SK-N-SH (cell line): Measurements from ENCODE around the gene ZNF827. TPM values are rescaled to one million over a fixed set of nuclear protein-coding genes. Genes with fewer than 3 reads are reported as not detected.

Source experiments
- CTCF ChIA-PET: fragments of 300-600, 350-600 bp; formaldehyde crosslinking; extraction: SDS; loops from one replicate; lab custom pipeline; 2021; lab: Yijun Ruan, JAX
- POLR2A ChIA-PET: fragments of 350-600 bp; sonication (Branson Sonifier 250); formaldehyde crosslinking; extraction: SDS; loops from one replicate; lab custom pipeline; 2020; ENCODE audit warnings: antibody characterized with exemption, inconsistent platforms; lab: Yijun Ruan, JAX
- DNase-seq: peaks from one replicate; pipeline ENCODE4 v3.0.0; 2012
- H2AFZ ChIP-seq: fragments of 200-600 bp; sonication (generic); 2 replicates; pipeline ENCODE4 v1.8.1; 2016; ENCODE audit warnings: antibody characterized with exemption, mild to moderate bottlenecking, low read depth
- H3F3A ChIP-seq: fragments of 200-600 bp; sonication (generic); replicated peaks from 2 replicates; pipeline ENCODE3; 2016; ENCODE audit warnings: antibody characterized with exemption, mild to moderate bottlenecking; ENCODE audit not compliant: insufficient read depth
- H3K27ac ChIP-seq, 2 experiments: fragments of 200-500 bp in 1 of 2; fragments of 200-600 bp in 1 of 2; sonication (Bioruptor generic) in 1 of 2; sonication (generic), shearing (Covaris generic) in 1 of 2; 2 replicates each; pipeline versions ENCODE4 v1.5.1 to v1.6.1; 2014 to 2016; ENCODE audit warnings: low read depth in 2 of 2, inconsistent platforms in 1 of 2, low read length in 1 of 2, mild to moderate bottlenecking in 1 of 2, mixed read lengths in 1 of 2
- H3K27me3 ChIP-seq: fragments of 200-600 bp; sonication (generic), shearing (Covaris generic); 2 replicates; pipeline ENCODE4 v1.6.1; 2016; ENCODE audit warnings: mixed run types; ENCODE audit not compliant: insufficient read depth
- H3K36me3 ChIP-seq, 2 experiments: fragments of 200-500 bp in 1 of 2; fragments of 200-600 bp in 1 of 2; sonication (Bioruptor generic) in 1 of 2; sonication (generic) in 1 of 2; replicated peaks in 1 of 2; 2 replicates each; pipeline versions ENCODE3 to v1.5.1; 2014 to 2016; ENCODE audit warnings: low read length in 1 of 2, mild to moderate bottlenecking in 1 of 2; ENCODE audit not compliant: insufficient read depth in 2 of 2, control insufficient read depth in 1 of 2
- H3K4me1 ChIP-seq, 2 experiments: fragments of 200-500 bp in 1 of 2; fragments of 200-600 bp in 1 of 2; sonication (Bioruptor generic) in 1 of 2; sonication (generic), shearing (Covaris generic) in 1 of 2; 2 replicates each; pipeline versions ENCODE4 v1.5.1 to v1.6.1; 2014 to 2016; ENCODE audit warnings: low read depth in 1 of 2, low read length in 1 of 2, mixed run types in 1 of 2; ENCODE audit not compliant: insufficient read depth in 2 of 2, control insufficient read depth in 1 of 2
- H3K4me2 ChIP-seq: fragments of 200-600 bp; sonication (generic), shearing (Covaris generic); 2 replicates; pipeline ENCODE4 v1.6.1; 2017; ENCODE audit warnings: mixed run types
- H3K4me3 ChIP-seq, 2 experiments: fragments of 200-500 bp in 1 of 2; fragments of 200-600 bp in 1 of 2; sonication (Bioruptor generic) in 1 of 2; sonication (generic), shearing (Covaris generic) in 1 of 2; 2 replicates each; pipeline versions ENCODE4 v1.5.1 to v1.8.1; 2014 to 2016; ENCODE audit warnings: low read depth in 2 of 2, inconsistent platforms in 1 of 2, low read length in 1 of 2, mild to moderate bottlenecking in 1 of 2, mixed read lengths in 1 of 2, moderate library complexity in 1 of 2
- H3K79me2 ChIP-seq: fragments of 200-600 bp; sonication (generic); 2 replicates; pipeline ENCODE4 v1.8.1; 2017; ENCODE audit warnings: mild to moderate bottlenecking; ENCODE audit not compliant: insufficient read depth
- H3K9ac ChIP-seq: fragments of 200-600 bp; sonication (generic); 2 replicates; pipeline ENCODE4 v1.6.1; 2017; ENCODE audit warnings: mixed run types
- H3K9me2 ChIP-seq: fragments of 200-600 bp; sonication (generic); 2 replicates; pipeline ENCODE4 v1.6.1; 2017; ENCODE audit warnings: mixed run types
- H3K9me3 ChIP-seq: fragments of 200-600 bp; sonication (generic); 2 replicates; pipeline ENCODE4 v1.6.1; 2017; ENCODE audit warnings: mixed run types, mild to moderate bottlenecking, moderate library complexity
- H4K20me1 ChIP-seq: fragments of 200-600 bp; sonication (generic); 2 replicates; pipeline ENCODE4 v1.6.1; 2017; ENCODE audit warnings: mild to moderate bottlenecking, mixed run types; ENCODE audit not compliant: insufficient read depth
- CHD2 ChIP-seq: fragments of 150-350 bp; IDR thresholded peaks from 2 replicates; pipeline ENCODE4 v1.6.1; 2018; ENCODE audit warnings: low read length; ENCODE audit not compliant: partially characterized antibody
- EP300 ChIP-seq, 2 experiments: IDR thresholded peaks; 2 replicates each; pipeline versions ENCODE4 v1.4.0 to v1.6.1; 2012; ENCODE audit warnings: borderline replicate concordance in 1 of 2, low read depth in 1 of 2, low read length in 1 of 2
- EZH2phosphoT487 ChIP-seq: fragments of 200-600 bp; sonication (generic); IDR thresholded peaks from 2 replicates; pipeline ENCODE4 v1.6.1; 2017; ENCODE audit warnings: low read depth, mixed run types, mild to moderate bottlenecking, antibody characterized with exemption, moderate library complexity, borderline replicate concordance
- GABPA ChIP-seq: IDR thresholded peaks from 2 replicates; pipeline ENCODE4 v1.4.0; 2012; ENCODE audit warnings: low read depth, mild to moderate bottlenecking
- GATA2 ChIP-seq: sonication (generic); formaldehyde crosslinking; IDR thresholded peaks from 2 replicates; pipeline ENCODE4 v1.5.0; 2020; ENCODE audit warnings: mild to moderate bottlenecking, missing genetic modification reagents
- MEF2A ChIP-seq: IDR thresholded peaks from 2 replicates; pipeline ENCODE4 v1.4.0; 2012; ENCODE audit warnings: low read depth, borderline replicate concordance
- RAD21 ChIP-seq: IDR thresholded peaks from 2 replicates; pipeline ENCODE4 v1.6.1; 2012; ENCODE audit warnings: mild to moderate bottlenecking, low read length
- RFX5 ChIP-seq: IDR thresholded peaks from 2 replicates; pipeline ENCODE4 v1.6.1; 2012; ENCODE audit warnings: mild to moderate bottlenecking, improper control_type of control experiment, low read length
- RXRA ChIP-seq: IDR thresholded peaks from 2 replicates; pipeline ENCODE4 v1.4.0; 2012; ENCODE audit warnings: low read depth, mild to moderate bottlenecking, borderline replicate concordance
- SMC3 ChIP-seq: IDR thresholded peaks from 2 replicates; pipeline ENCODE4 v1.6.1; 2012; ENCODE audit warnings: low read depth, low read length, improper control_type of control experiment
- WGBS: methylation state at CpG from one replicate; pipeline ENCODE4 v1.1.6; 2017; ENCODE audit warnings: low lambda C conversion rate; 5-methylcytosine and 5-hydroxymethylcytosine counted together
- polyA plus RNA-seq, 3 experiments: library from polyadenylated mRNA; depleted of rRNA; stranded (reverse); fragments of >200 nt; gene quantifications; 2 replicates each; pipeline ENCODE4 v1.2.3, GENCODE V29; 2012
- TF ChIP-seq, protein P1 (sequence below): fragments of 200-600 bp; sonication (generic); IDR thresholded peaks from 2 replicates; pipeline ENCODE4 v1.6.1; 2017; ENCODE audit warnings: antibody characterized with exemption, mild to moderate bottlenecking, moderate library complexity
- TF ChIP-seq, protein P2 (sequence below): IDR thresholded peaks from 2 replicates; pipeline ENCODE4 v1.4.0; 2012; ENCODE audit warnings: low read depth, borderline replicate concordance

The ZNF827 gene
- polyA plus RNA-seq, 1 of the 3 experiments (the other 2 are of a cell fraction) = 23.2 TPM

DNA sequence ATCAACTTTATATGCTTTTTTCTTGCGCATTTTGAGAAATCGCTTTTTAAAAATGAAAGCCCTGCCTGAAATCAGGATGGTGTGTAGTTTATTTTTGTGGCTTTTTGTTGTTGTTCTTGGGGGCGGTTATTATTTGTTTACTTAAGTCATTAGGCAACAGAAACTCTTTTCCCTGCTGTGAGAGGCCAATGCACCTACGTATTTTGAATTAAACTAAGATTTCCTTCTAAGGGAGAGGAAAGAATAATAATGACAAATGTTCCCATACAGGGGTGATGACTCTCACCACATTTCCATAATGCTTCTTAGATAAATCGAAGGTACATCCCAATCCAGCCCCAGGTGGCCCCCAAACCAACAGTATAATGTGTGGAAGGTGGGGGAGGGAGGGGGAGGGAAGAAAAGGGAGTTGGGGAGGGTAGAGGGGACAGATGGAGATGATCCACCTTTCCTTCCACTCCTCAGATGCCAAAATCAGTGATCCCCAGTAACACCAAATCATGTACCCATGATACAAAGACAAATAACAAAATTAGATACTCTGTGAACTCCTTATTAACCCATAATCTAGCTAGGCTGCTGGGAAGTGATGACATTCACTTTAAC is 39.6 kb downstream of the ZNF827 start:
- WGBS = 93% methylated on average over 5 of the region's 5 CpGs
- H3K79me2 ChIP-seq = peaks cover 63% of the 10 kb centered on the region
- H3F3A ChIP-seq = no peaks in the 10 kb centered on the region
- H3K4me3 ChIP-seq = no peak overlapping the region
- no peaks in the 10 kb centered on the region for H4K20me1 ChIP-seq
- peaks cover 28 to 31% of the 10 kb centered on the region in 2 experiments for H3K36me3 ChIP-seq
- TF ChIP-seq, protein P1, sequence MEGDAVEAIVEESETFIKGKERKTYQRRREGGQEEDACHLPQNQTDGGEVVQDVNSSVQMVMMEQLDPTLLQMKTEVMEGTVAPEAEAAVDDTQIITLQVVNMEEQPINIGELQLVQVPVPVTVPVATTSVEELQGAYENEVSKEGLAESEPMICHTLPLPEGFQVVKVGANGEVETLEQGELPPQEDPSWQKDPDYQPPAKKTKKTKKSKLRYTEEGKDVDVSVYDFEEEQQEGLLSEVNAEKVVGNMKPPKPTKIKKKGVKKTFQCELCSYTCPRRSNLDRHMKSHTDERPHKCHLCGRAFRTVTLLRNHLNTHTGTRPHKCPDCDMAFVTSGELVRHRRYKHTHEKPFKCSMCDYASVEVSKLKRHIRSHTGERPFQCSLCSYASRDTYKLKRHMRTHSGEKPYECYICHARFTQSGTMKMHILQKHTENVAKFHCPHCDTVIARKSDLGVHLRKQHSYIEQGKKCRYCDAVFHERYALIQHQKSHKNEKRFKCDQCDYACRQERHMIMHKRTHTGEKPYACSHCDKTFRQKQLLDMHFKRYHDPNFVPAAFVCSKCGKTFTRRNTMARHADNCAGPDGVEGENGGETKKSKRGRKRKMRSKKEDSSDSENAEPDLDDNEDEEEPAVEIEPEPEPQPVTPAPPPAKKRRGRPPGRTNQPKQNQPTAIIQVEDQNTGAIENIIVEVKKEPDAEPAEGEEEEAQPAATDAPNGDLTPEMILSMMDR = no peak
- TF ChIP-seq GABPA (no peak), RAD21 (no peak), EP300 (IDR thresholded peaks at IDR 0.05; ENCODE audit: borderline replicate concordance in 1 of 2, low read depth in 1 of 2, low read length in 1 of 2) (no peak), SMC3 (no peak), CHD2 (no peak), RFX5 (no peak), RXRA (no peak)
- TF ChIP-seq, protein P2, sequence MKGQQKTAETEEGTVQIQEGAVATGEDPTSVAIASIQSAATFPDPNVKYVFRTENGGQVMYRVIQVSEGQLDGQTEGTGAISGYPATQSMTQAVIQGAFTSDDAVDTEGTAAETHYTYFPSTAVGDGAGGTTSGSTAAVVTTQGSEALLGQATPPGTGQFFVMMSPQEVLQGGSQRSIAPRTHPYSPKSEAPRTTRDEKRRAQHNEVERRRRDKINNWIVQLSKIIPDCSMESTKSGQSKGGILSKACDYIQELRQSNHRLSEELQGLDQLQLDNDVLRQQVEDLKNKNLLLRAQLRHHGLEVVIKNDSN = no peak
- no peak overlapping the region for H3K27ac ChIP-seq
- no peaks in the 10 kb centered on the region for H3K9me2 ChIP-seq
- H3K4me1 ChIP-seq = no peaks in the 10 kb centered on the region
- H3K4me2 ChIP-seq = no peak overlapping the region
- no peaks in the 10 kb centered on the region for H3K27me3 ChIP-seq
- ChIA-PET CTCF (no interaction called here), POLR2A (no interaction called here)
- no peak for DNase-seq
- no peaks in the 10 kb centered on the region for H3K9me3 ChIP-seq
- H3K9ac ChIP-seq = no peak overlapping the region
- H2AFZ ChIP-seq = no peak overlapping the region

DNA sequence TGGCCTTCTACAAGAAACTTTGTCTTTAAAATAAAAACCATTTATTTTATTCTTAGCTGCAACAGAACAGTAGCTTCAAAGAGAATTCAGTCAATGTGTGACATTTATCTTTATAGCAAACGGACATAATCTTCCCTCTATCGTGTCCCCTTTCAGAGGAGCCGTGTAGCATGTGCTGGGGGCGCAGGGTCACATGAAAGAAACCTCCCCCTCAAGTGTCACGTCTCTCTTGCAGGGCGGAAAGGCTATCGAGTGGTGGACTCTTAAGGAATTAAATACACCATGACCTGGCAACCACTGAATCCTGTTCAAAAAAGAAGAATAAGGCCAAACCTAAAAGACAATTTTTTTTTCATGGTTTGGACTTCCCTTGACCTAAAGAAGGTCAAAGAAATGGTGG is 40.2 kb downstream of the ZNF827 start:
- no peaks in the 10 kb centered on the region for H3K9me2 ChIP-seq
- no peak overlapping the region for H3K9ac ChIP-seq
- 91% methylated on average over 7 of the region's 7 CpGs for WGBS
- no peaks in the 10 kb centered on the region for H3K27me3 ChIP-seq
- H3K79me2 ChIP-seq = peaks cover 63% of the 10 kb centered on the region
- ChIA-PET CTCF (no interaction called here), POLR2A (no interaction called here)
- H3K36me3 ChIP-seq = peaks cover 28 to 34% of the 10 kb centered on the region in 2 experiments
- TF ChIP-seq MEF2A (no peak), GABPA (no peak), CHD2 (no peak), GATA2 (CRISPR knock-in tag) (no peak), RFX5 (no peak), EZH2phosphoT487 (no peak), SMC3 (no peak)
- no peaks in the 10 kb centered on the region for H4K20me1 ChIP-seq
- H3K4me1 ChIP-seq = no peaks in the 10 kb centered on the region
- H3K9me3 ChIP-seq = no peaks in the 10 kb centered on the region
- no peak overlapping the region for H3K27ac ChIP-seq
- no peak overlapping the region for H3K4me3 ChIP-seq
- no peak overlapping the region for H2AFZ ChIP-seq
- H3F3A ChIP-seq = no peaks in the 10 kb centered on the region
- H3K4me2 ChIP-seq = no peak overlapping the region
- no peak for DNase-seq
